MM.1S (cell line): ENCODE data around the gene COX20.

Source experiments
- EZH2 ChIP-seq: fragments of 300-600 bp; sonication (generic); optimal IDR thresholded peaks from 2 replicates; pipeline ENCODE3; 2017; ENCODE audit warnings: low read depth, mild to moderate bottlenecking, antibody characterized with exemption, low read length, mixed read lengths
- EZH2phosphoT487 ChIP-seq: fragments of 300-600 bp; sonication (generic); IDR thresholded peaks from 2 replicates; pipeline ENCODE4 v1.6.1; 2018; ENCODE audit warnings: antibody characterized with exemption, low read length
- TF ChIP-seq, protein P1 (sequence below): fragments of 300-600 bp; sonication (generic); IDR thresholded peaks from 2 replicates; pipeline ENCODE4 v1.5.1; 2016; ENCODE audit warnings: antibody characterized with exemption, low read length, mixed read lengths

DNA sequence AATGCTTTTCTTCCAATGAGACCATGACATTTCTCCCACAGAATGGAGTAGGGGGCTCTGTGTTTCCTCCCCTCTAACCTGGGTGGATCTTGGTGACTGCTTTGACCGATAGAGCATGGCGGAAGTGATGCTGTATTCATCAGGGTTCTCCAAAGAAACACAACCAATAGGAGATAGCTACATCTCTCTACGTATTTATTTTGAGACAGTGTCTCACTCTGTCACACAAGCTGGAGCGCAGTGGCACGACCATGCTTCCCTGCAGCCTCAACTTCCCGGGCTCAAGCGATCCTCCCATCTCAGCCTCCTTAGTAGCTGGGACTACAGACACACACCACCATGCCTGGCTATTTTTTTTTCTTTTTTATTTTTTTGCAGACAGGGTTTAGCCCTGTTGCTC lies 58.4 kb downstream of the COX20 start:
- TF ChIP-seq EZH2 (no peak), EZH2phosphoT487 (no peak)
- TF ChIP-seq, protein P1, sequence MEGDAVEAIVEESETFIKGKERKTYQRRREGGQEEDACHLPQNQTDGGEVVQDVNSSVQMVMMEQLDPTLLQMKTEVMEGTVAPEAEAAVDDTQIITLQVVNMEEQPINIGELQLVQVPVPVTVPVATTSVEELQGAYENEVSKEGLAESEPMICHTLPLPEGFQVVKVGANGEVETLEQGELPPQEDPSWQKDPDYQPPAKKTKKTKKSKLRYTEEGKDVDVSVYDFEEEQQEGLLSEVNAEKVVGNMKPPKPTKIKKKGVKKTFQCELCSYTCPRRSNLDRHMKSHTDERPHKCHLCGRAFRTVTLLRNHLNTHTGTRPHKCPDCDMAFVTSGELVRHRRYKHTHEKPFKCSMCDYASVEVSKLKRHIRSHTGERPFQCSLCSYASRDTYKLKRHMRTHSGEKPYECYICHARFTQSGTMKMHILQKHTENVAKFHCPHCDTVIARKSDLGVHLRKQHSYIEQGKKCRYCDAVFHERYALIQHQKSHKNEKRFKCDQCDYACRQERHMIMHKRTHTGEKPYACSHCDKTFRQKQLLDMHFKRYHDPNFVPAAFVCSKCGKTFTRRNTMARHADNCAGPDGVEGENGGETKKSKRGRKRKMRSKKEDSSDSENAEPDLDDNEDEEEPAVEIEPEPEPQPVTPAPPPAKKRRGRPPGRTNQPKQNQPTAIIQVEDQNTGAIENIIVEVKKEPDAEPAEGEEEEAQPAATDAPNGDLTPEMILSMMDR, result no peak
